HEK293 (cell line): ENCODE results near the gene CDPF1.

Experiments used
- CTCF ChIA-PET: fragments of 350-600 bp; formaldehyde crosslinking; extraction: SDS; loops from one replicate; lab custom pipeline; 2021; ENCODE audit warnings: antibody characterized with exemption; lab: Yijun Ruan, JAX
- POLR2A ChIA-PET: fragments of 300-600 bp; formaldehyde crosslinking; extraction: SDS; loops from one replicate; lab custom pipeline; 2020; ENCODE audit warnings: antibody characterized with exemption, inconsistent platforms; lab: Yijun Ruan, JAX
- H3K27ac ChIP-seq: fragments of 200-500 bp; sonication (Bioruptor generic); 2 replicates; pipeline ENCODE4 v1.5.1; 2014; ENCODE audit warnings: low read depth, low read length, control low read depth, inconsistent platforms; ENCODE audit errors: extremely low read depth
- H3K36me3 ChIP-seq, 2 experiments: fragments of 200-500 bp in 1 of 2; sonication (Bioruptor generic) in 1 of 2; 1 replicate in 1 of 2; 2 replicates in 1 of 2; pipeline ENCODE4 v1.5.1; 2014 to 2017; ENCODE audit warnings: inconsistent platforms in 2 of 2, low read length in 2 of 2; ENCODE audit not compliant: control insufficient read depth in 2 of 2, insufficient read depth in 1 of 2
- H3K4me1 ChIP-seq: fragments of 200-500 bp; sonication (Bioruptor generic); 2 replicates; pipeline ENCODE4 v1.5.1; 2014; ENCODE audit warnings: mild to moderate bottlenecking, low read length, inconsistent platforms; ENCODE audit not compliant: control insufficient read depth, insufficient read depth
- H3K4me3 ChIP-seq: 2 replicates; pipeline ENCODE4 v1.5.1; 2011; ENCODE audit warnings: low read depth, mild to moderate bottlenecking, control low read depth, low read length, moderate library complexity
- H3K9me3 ChIP-seq: fragments of 200-500 bp; sonication (Bioruptor generic); 2 replicates; pipeline ENCODE4 v1.5.1; 2014; ENCODE audit warnings: low read depth, low read length, inconsistent platforms; ENCODE audit not compliant: control insufficient read depth, insufficient read depth
- PRDM10 ChIP-seq: fragments of 450-650 bp; formaldehyde crosslinking; IDR thresholded peaks from 2 replicates; pipeline ENCODE4 v1.5.1; 2016; ENCODE audit warnings: missing biosample characterization, missing genetic modification characterization
- PRDM2 ChIP-seq: fragments of 450-650 bp; formaldehyde crosslinking; IDR thresholded peaks from 2 replicates; pipeline ENCODE4 v1.5.1; 2016; ENCODE audit warnings: missing biosample characterization, missing genetic modification characterization, borderline replicate concordance
- ZNF114 ChIP-seq: fragments of 450-650 bp; formaldehyde crosslinking; IDR thresholded peaks from 2 replicates; pipeline ENCODE4 v1.5.0; 2017; ENCODE audit warnings: missing biosample characterization, missing genetic modification characterization
- ZNF146 ChIP-seq: fragments of 450-650 bp; formaldehyde crosslinking; IDR thresholded peaks from 2 replicates; pipeline ENCODE4 v1.5.1; 2016; ENCODE audit warnings: missing biosample characterization, missing genetic modification characterization
- ZNF157 ChIP-seq: fragments of 450-650 bp; formaldehyde crosslinking; IDR thresholded peaks from 2 replicates; pipeline ENCODE4 v1.5.1; 2016; ENCODE audit warnings: missing biosample characterization, missing genetic modification characterization
- ZNF16 ChIP-seq: fragments of 450-650 bp; formaldehyde crosslinking; IDR thresholded peaks from 2 replicates; pipeline ENCODE4 v1.5.1; 2016; ENCODE audit warnings: low read depth, missing biosample characterization, missing genetic modification characterization
- ZNF488 ChIP-seq: fragments of 450-650 bp; formaldehyde crosslinking; IDR thresholded peaks from 2 replicates; pipeline ENCODE4 v1.5.1; 2016; ENCODE audit warnings: missing biosample characterization, missing genetic modification characterization
- ZNF623 ChIP-seq: fragments of 450-650 bp; formaldehyde crosslinking; IDR thresholded peaks from 2 replicates; pipeline ENCODE4 v1.5.1; 2016; ENCODE audit warnings: missing biosample characterization, missing genetic modification characterization
- ZNF660 ChIP-seq: fragments of 450-650 bp; IDR thresholded peaks from 2 replicates; pipeline ENCODE4 v1.5.1; 2018; ENCODE audit warnings: missing biosample characterization, mild to moderate bottlenecking, missing genetic modification characterization
- ZNF670 ChIP-seq: fragments of 450-650 bp; formaldehyde crosslinking; IDR thresholded peaks from 2 replicates; pipeline ENCODE4 v1.5.1; 2016; ENCODE audit warnings: missing biosample characterization, missing genetic modification characterization, low read depth
- ZNF76 ChIP-seq: fragments of 450-650 bp; formaldehyde crosslinking; IDR thresholded peaks from 2 replicates; pipeline ENCODE4; 2016; ENCODE audit warnings: low read depth, missing biosample characterization, missing genetic modification characterization, borderline replicate concordance

Gene CDPF1

DNA sequence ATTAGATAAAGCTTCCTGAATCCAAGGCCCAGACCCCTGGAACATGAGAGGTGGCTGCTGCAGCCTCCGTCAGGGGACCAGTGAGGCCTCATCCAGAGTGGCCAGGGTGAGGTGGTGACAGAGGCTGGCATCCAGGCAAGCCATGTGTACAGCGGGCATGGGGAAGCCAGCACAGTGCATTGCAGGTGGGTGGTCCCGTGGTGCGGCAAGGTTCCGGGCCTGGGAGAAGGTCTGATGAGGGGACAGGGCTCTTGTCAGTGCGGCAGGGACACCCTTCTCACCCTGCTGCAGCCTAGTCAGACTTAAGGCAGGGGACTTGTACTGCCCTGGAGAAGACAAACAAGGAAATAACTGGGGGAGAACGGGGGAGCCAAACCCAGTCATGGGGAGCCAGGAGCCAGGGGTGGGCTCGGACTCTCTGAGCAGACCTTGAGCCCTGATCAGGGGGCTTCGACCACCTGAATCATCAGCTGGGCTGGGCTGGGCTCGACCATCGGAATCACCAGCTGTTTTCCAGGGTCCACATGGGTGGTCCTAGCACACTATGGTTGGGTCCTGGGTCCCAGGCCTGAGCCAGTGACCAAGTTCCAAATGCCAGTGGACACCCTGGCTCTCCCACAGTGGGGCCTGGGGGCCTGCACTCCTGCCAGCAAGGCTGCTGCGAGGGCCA, 22.8 kb upstream of the CDPF1 start:
- Histone ChIP-seq H3K4me3 (no peak overlapping the region), H3K9me3 (no peaks in the 10 kb centered on the region), H3K27ac (no peak overlapping the region), H3K4me1 (no peaks in the 10 kb centered on the region), H3K36me3 (peaks cover 20 to 76% of the 10 kb centered on the region in 2 experiments)
- CTCF ChIA-PET: interaction anchor here (0.6 kb wide), 1 partner anchor 833 kb away, joined by 3 read pairs; no protein-coding TSS in a partner anchor
- no peak for TF ChIP-seq PRDM10
- no peak for TF ChIP-seq ZNF114 (tag by site-specific recombination)
- no peak for TF ChIP-seq ZNF623 (tag by site-specific recombination)
- no peak for TF ChIP-seq ZNF670 (tag by site-specific recombination)
- TF ChIP-seq PRDM2 (tag by site-specific recombination): no peak
- TF ChIP-seq ZNF488 (tag by site-specific recombination): no peak
- POLR2A ChIA-PET: no interaction called here

DNA sequence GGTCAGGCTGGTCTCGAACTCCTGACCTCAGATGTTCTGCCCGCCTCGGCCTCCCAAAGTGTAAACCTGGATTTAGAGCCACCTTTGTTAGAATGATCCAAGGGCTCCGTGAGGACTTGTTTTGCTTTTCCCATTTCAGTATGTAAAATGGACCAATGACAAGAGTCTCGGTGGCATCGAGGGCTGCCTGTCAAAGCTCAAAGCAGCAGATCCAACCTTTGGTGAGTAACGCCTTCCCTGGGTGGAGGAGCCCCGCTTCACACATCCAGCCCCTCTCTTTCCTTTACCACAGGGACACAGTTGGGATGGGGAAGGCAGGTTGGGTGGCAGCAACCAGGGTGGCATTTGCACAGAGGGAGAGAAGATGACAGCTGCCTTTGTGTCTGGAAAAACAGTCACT, 22.1 kb upstream of the CDPF1 start:
- no peak for TF ChIP-seq ZNF146 (tag by site-specific recombination)
- TF ChIP-seq ZNF76: no peak
- TF ChIP-seq ZNF157: no peak
- no peak for TF ChIP-seq ZNF16 (tag by site-specific recombination)
- no peak for TF ChIP-seq ZNF660
- TF ChIP-seq, all 188 proteins: peak for 0
- ChIA-PET CTCF (interaction anchor here (0.6 kb wide), 1 partner anchor 833 kb away, joined by 3 read pairs; no protein-coding TSS in a partner anchor), POLR2A (no interaction called here)
- H3K27ac ChIP-seq: no peak overlapping the region
- no peak overlapping the region for H3K4me3 ChIP-seq
- H3K9me3 ChIP-seq: no peaks in the 10 kb centered on the region
- peaks cover 20 to 70% of the 10 kb centered on the region in 2 experiments for H3K36me3 ChIP-seq
- H3K4me1 ChIP-seq: no peaks in the 10 kb centered on the region
